Aorta (tissue), 5 donors: ENCODE results near the gene PAK6. TPM values are rescaled to one million over a fixed set of nuclear protein-coding genes. Genes with fewer than 3 reads are reported as not detected.

Source experiments
- ATAC-seq: fragments of 200-7000 bp; cut with Tn5 transposase; one replicate; pipeline ENCODE4 v1.9.1; 2022; ENCODE audit warnings: moderate library complexity; ENCODE audit not compliant: low FRiP score
- DNase-seq, 2 donors: peaks; one replicate each; pipeline ENCODE4 v3.0.0-alpha.2; 2020
- H3K27ac ChIP-seq, 2 donors: one replicate each; pipeline ENCODE4 v1.5.1; 2013; ENCODE audit warnings: low read length in 2 of 2, mild to moderate bottlenecking in 2 of 2, moderate library complexity in 2 of 2, control low read depth in 1 of 2, inconsistent platforms in 1 of 2, low read depth in 1 of 2
- H3K27me3 ChIP-seq, 2 donors: one replicate each; pipeline ENCODE4 v1.6.1; 2013; ENCODE audit warnings: control low read depth in 1 of 2, low read length in 1 of 2, mild to moderate bottlenecking in 1 of 2, moderate library complexity in 1 of 2; ENCODE audit not compliant: insufficient read depth in 2 of 2, control insufficient read depth in 1 of 2
- H3K36me3 ChIP-seq, 2 donors: one replicate each; pipeline ENCODE4 v1.6.1; 2013; ENCODE audit warnings: control low read depth in 1 of 2, low read length in 1 of 2, mild to moderate bottlenecking in 1 of 2; ENCODE audit not compliant: insufficient read depth in 2 of 2, control insufficient read depth in 1 of 2
- H3K4me1 ChIP-seq, 2 donors: one replicate each; pipeline ENCODE4 v1.6.1; 2013; ENCODE audit warnings: low read length in 2 of 2, control low read depth in 1 of 2, mild to moderate bottlenecking in 1 of 2, moderate library complexity in 1 of 2; ENCODE audit not compliant: insufficient read depth in 2 of 2, control insufficient read depth in 1 of 2
- H3K4me3 ChIP-seq, 2 donors: one replicate each; pipeline ENCODE4 v1.5.1; 2013; ENCODE audit warnings: low read length in 2 of 2, control low read depth in 1 of 2, mild to moderate bottlenecking in 1 of 2
- H3K9me3 ChIP-seq: one replicate; pipeline ENCODE4 v1.6.1; 2013; ENCODE audit warnings: mild to moderate bottlenecking, low read length; ENCODE audit not compliant: control insufficient read depth
- WGBS, 2 donors: extraction: QIAGEN DNeasy Blood & Tissue Kit; methylation state at CpG; one replicate each; pipeline ENCODE4 v1.1.7; 2013; 5-methylcytosine and 5-hydroxymethylcytosine counted together
- intact Hi-C, 2 donors: fragments of 100-400 bp; cut with DNase I; formaldehyde crosslinking; loops; one replicate each; pipeline versions ENCODE4 v1.14.2 to v1.15.0; 2022
- polyA plus RNA-seq, 2 donors: library from polyadenylated mRNA; stranded (reverse); fragments of 200-250 nt; gene quantifications; one replicate each; pipeline ENCODE4 v1.2.3, GENCODE V29; 2013
- total RNA-seq, 2 donors: library from RNA; stranded (reverse); fragmentation: NEBNext Ultra II Directional; extraction: Animal tissue kit (Norgen Biotek cat#: 25700); gene quantifications; one replicate each; pipeline ENCODE4 v1.2.1, GENCODE V29; 2021
- donor health status: healthy with polysubstance abuse.
- donor health status: Bipolar disorder and iron deficiency.
- donor health status: DM: no; HTN: no; CAD: no.
- donor health status: DM: no; HTN: no; CAD: no.
- donor health status: DM: yes; HTN: yes; CAD: no.

The PAK6 gene
- total and polyA plus RNA-seq, 4 donors, result 0.81 to 0.91 TPM; not detected in 2

DNA sequence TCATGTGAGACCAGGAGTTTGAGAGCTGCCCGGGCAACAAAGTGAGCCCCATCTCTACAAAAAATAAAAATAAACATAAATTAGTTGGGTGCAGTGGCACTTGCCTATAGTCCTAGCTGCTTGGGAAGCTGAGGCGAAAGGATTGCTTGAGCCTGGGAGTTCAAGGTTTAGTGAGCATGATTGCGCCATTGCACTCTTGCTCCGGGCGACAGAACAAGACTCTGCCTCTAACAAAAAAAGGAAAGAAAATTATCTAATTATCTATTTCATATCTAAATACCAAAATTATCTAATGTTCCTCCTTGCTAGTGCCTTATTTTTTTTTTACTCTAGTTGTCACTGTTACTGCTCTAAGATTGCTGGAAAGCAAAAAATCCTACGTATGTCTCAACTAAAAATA is 16.7 kb upstream of the PAK6 start:
- Histone ChIP-seq H3K9me3 (no peaks in the 10 kb centered on the region), H3K4me1 (no peaks in the 10 kb centered on the region), H3K36me3 (no peaks in the 10 kb centered on the region), H3K27ac (no peak overlapping the region), H3K27me3 (no peaks in the 10 kb centered on the region), H3K4me3 (no peak overlapping the region)
- DNase-seq, result no peak
- WGBS, 2 donors, result 93 to 96% methylated on average over 6 of the region's 6 CpGs
- no peak for ATAC-seq
- intact Hi-C loops, result no loop called here

DNA sequence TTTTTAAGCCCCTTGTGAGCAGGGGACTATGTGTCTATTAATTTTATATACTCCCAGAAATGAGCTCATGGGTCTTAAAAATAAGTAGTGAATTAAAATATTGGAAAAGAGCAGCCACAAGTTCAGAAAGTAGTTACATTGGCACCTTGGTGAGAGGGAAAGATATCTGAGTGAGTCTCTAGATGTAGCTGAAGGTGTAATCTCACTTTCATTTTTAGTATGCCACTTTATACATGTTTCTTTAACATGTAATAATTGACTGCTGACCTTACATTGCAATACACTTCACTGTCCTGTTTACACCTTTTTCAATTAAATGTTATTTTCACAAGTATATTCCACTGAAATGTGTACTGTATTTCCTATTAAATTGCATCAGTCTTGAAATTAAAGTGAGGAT is 12.1 kb upstream of the PAK6 start:
- Histone ChIP-seq H3K9me3 (no peaks in the 10 kb centered on the region), H3K4me1 (no peaks in the 10 kb centered on the region), H3K36me3 (no peaks in the 10 kb centered on the region), H3K27me3 (no peaks in the 10 kb centered on the region), H3K4me3 (no peak overlapping the region), H3K27ac (no peak overlapping the region)
- intact Hi-C loops, result no loop called here
- no peak for DNase-seq
- ATAC-seq, result no peak

DNA sequence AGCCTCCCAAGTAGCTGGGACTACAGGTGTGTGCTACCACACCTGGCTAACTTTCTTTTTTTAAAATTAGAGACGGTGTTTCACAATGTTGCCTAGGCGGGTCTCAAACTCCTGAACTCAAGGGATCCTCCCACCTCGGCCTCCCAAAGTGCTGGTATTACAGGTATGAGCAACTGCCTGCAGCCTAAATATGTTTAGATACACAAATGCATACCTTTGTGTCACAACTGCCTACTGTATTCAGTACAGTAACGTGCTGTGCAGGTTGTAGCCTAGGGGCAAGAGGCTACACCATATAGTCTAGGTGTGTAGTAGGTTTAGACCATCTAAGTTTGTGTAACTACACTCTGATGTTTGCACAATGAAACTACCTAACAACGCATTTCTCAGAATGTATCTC is 9.5 kb upstream of the PAK6 start:
- no peaks in the 10 kb centered on the region for H3K36me3 ChIP-seq
- 96 to 98% methylated on average over 5 of the region's 5 CpGs for WGBS, 2 donors
- H3K27me3 ChIP-seq, result no peaks in the 10 kb centered on the region
- no peaks in the 10 kb centered on the region for H3K9me3 ChIP-seq
- no peak overlapping the region for H3K4me3 ChIP-seq
- H3K4me1 ChIP-seq, result no peaks in the 10 kb centered on the region
- ATAC-seq (no peak), DNase-seq (no peak)
- intact Hi-C loops, result no loop called here
- no peak overlapping the region for H3K27ac ChIP-seq

DNA sequence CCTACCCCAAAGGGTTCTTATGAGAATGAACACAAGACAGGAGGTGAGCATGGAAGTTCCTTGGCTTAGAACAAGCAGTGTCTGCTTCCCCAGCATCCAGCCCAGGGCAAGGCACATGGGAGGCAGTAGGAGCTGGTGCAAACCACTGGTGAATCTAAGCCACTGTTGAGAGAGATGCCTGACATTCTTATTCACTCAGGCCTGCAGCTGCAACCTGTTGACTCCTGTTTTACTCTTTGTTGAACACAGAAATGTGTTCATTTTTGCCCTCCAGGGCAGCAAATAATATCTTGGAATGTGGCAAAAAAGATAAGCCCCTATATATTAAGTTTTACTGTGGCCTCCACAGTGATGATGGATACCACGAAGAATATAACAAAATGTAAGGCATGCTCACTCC is 8.9 kb upstream of the PAK6 start:
- intact Hi-C loops, result no loop called here
- WGBS, 2 donors, result 99 to 100% methylated on average over 1 of the region's 1 CpG
- H3K27me3 ChIP-seq, result no peaks in the 10 kb centered on the region

DNA sequence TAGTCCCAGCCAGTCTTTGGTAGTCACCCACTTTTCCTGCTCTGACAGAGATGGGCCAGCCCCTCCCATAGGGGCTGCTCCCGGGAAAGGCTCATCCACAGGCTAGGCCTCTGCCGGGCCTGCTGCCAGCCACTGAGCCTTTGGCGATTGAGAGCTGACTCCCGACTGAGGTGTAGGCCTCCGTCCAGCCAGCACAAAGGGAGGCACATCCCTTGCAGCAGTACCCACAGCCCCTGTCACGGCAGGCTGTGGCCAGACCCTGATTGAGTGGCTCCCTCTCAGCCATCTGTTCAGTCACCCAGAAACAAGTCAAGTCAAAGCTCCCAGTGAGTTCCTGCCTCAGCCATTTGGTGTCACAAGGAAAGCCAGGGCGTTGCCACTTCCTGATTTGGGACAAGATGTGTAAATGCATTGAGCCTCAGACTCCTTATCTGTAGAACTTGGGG is 6.2 kb upstream of the PAK6 start:
- WGBS, 2 donors, result 70 to 74% methylated on average over 7 of the region's 7 CpGs
- no peak for ATAC-seq
- H3K27me3 ChIP-seq, result no peaks in the 10 kb centered on the region

More for the DNA sequence above, 8.9 kb upstream of the PAK6 start:
- DNase-seq (no peak), ATAC-seq (no peak)
- no peaks in the 10 kb centered on the region for H3K36me3 ChIP-seq
- H3K9me3 ChIP-seq, result no peaks in the 10 kb centered on the region
- no peaks in the 10 kb centered on the region for H3K4me1 ChIP-seq
- H3K27ac ChIP-seq, result no peak overlapping the region
- H3K4me3 ChIP-seq, result no peak overlapping the region

DNA sequence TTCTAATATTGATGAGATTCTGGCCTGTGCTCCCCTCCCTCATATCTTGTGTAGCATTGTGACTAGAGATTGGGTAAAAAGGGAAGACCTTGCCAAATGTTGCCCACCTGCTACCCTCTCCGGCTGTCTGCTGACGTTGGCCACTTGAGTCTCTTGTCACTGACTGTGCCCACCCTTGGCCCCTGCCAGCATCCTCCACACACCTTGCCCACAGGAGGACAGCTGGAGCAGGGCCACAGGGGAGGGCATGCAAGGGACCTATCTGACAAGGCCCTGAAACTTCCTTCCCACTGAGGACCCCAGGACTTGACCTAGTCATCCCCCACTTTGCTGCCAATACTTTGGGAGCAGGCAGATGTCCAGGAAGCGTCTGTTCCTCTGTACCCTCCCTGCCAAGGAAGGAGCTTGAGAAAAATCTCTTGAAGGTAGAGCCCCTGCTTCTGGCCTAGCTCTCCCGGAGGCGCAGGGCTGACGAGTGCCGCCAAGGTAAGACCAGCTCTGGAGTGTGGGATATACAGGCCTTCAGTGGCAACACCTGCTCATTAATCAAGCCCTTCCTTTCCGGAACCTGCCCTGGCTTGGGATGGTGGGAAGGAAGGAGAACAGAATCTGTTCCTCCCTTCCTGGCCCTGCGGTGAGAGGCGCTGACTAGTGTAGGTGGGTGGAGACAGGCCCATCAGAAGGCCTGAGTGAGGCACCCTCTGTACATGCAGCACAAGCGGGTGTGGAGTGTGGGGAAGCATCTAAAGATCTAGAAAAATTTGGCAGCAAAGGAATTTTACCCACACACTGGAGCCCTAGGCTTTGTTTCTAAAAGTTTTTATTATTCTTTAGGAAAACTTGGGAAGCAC is 4.9 kb upstream of the PAK6 start:
- 90 to 95% methylated on average over 11 of the region's 11 CpGs for WGBS, 2 donors
- no peaks in the 10 kb centered on the region for H3K9me3 ChIP-seq
- H3K27me3 ChIP-seq, result no peaks in the 10 kb centered on the region
- no peaks in the 10 kb centered on the region for H3K4me1 ChIP-seq
- H3K4me3 ChIP-seq, result no peak overlapping the region
- no peaks in the 10 kb centered on the region for H3K36me3 ChIP-seq
- no peak for ATAC-seq
- intact Hi-C loops, result no loop called here
- H3K27ac ChIP-seq, result no peak overlapping the region
- DNase-seq, result no peak

More for the DNA sequence above, 6.2 kb upstream of the PAK6 start:
- DNase-seq, result no peak
- H3K27ac ChIP-seq, result no peak overlapping the region
- H3K4me1 ChIP-seq, result no peaks in the 10 kb centered on the region
- H3K4me3 ChIP-seq, result no peak overlapping the region
- no peaks in the 10 kb centered on the region for H3K36me3 ChIP-seq
- intact Hi-C loops, result no loop called here
- no peaks in the 10 kb centered on the region for H3K9me3 ChIP-seq

DNA sequence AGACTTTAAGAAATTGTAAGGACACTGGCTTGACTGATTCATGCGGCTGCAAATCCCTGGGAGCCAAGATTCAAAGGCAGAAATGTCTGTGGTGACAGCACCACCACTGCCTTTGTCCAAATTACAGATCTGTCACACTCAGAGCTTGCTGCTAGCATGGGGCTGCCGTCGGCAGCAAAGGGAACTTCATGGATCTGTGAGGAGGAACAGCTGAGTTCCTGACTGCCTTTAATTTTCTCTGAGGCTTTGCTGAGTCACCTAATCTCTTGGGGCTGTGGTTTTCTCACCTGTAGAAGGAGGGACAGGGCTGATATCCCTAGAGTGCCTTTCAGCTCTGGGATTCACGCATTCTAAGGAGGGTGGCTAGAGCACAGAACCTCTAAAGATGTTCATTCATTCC is 4.1 kb upstream of the PAK6 start:
- Histone ChIP-seq H3K27me3 (no peaks in the 10 kb centered on the region), H3K36me3 (no peaks in the 10 kb centered on the region), H3K9me3 (no peaks in the 10 kb centered on the region), H3K27ac (no peak overlapping the region), H3K4me3 (no peak overlapping the region), H3K4me1 (no peaks in the 10 kb centered on the region)
- 78 to 84% methylated on average over 4 of the region's 4 CpGs for WGBS, 2 donors
- intact Hi-C loops, result no loop called here
- no peak for ATAC-seq
- no peak for DNase-seq

DNA sequence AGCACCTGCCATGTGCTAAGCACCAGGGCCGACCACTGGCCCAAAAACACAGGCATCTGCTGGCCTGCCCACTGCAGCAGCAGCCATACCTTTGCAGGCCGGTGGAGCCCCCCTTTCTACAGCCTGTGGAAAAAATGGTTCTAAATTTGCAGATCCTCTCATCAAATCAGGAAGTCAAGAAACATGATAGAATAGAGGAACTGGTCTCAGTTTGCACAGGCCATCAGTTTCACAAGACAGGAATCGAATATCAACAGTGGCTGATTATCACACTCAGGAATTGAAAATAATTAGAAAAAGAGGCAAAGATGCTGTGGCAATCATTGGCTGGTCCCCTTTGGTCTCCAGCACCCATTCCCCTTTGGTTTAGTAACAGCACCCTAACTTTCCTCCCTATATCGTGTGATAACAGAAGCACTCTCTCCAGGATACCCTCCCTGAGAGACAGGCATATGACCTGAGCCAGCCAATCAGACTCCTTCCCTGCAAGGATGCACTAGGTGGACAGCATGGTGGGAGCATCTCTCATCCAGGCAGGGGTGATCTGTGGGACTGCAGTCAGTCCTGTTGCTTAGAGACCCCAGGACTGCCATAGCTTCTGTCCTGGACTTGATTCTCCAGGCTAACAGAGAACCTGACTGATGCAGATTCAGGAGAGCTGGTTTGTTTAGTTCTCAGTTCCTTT is 3.5 kb upstream of the PAK6 start:
- H3K27me3 ChIP-seq, result no peaks in the 10 kb centered on the region
- 87 to 93% methylated on average over 4 of the region's 4 CpGs for WGBS, 2 donors
- ATAC-seq, result no peak

DNA sequence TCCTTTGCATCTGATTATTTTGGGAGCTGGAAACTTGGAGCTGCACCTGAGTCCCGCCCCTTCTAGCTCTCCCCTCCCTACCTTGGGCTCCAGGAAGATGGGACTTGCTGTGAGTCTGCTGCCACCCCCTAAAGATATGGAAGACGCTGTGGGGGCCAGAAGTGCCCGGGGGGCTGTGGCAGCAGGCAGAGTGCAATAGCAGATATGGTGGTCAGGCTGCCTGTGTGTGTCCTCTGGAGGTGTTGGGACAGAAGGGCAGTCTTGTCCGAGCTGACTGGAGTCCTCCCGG is 485 bp downstream of the PAK6 start:
- DNase-seq (no peak), ATAC-seq (no peak)
- H3K36me3 ChIP-seq, result no peaks in the 10 kb centered on the region
- no peak overlapping the region for H3K4me3 ChIP-seq
- 32 to 37% methylated on average over 5 of the region's 5 CpGs for WGBS, 2 donors
- intact Hi-C loops, result loop anchor here in 1 of 2 donors (1.0 kb wide), 1 partner anchor 35 kb away; no protein-coding TSS in a partner anchor
- no peak overlapping the region for H3K27ac ChIP-seq
- no peaks in the 10 kb centered on the region for H3K9me3 ChIP-seq
- no peaks in the 10 kb centered on the region for H3K27me3 ChIP-seq
- no peaks in the 10 kb centered on the region for H3K4me1 ChIP-seq

More for the DNA sequence above, 3.5 kb upstream of the PAK6 start:
- no peak overlapping the region for H3K4me3 ChIP-seq
- intact Hi-C loops, result no loop called here
- no peaks in the 10 kb centered on the region for H3K4me1 ChIP-seq
- DNase-seq, result no peak
- H3K9me3 ChIP-seq, result no peaks in the 10 kb centered on the region
- no peak overlapping the region for H3K27ac ChIP-seq
- no peaks in the 10 kb centered on the region for H3K36me3 ChIP-seq
